ENCODE measurements around the gene UGT1A4.
"Not testable (repeated sequence)": the region's sequence is repeated elsewhere in the genome, so short reads cannot be mapped to it uniquely, and the experiment has no call there.

Gene UGT1A4

GRCh38 chr2:233700028-233700635 is 18.4 kb upstream of the UGT1A4 start:
- DNase-seq: peak; percentile 84

GRCh38 chr2:233700842-233701241 is 17.7 kb upstream of the UGT1A4 start:
- not testable (repeated sequence) for DNase-seq

GRCh38 chr2:233702238-233702637 is 16.3 kb upstream of the UGT1A4 start:
- no peak for DNase-seq

- DNase-seq: no peak
These were observed 12.5 kb upstream of the UGT1A4 start for GRCh38 chr2:233705911-233706506.

- no peak for DNase-seq
These were observed 11.8 kb upstream of the UGT1A4 start for GRCh38 chr2:233706720-233707119.

GRCh38 chr2:233707940-233708644 is 10.4 kb upstream of the UGT1A4 start:
- no peak for DNase-seq

- no peak for DNase-seq
These were observed 9.6 kb upstream of the UGT1A4 start for GRCh38 chr2:233708942-233709341.

GRCh38 chr2:233711312-233712008 is 7.1 kb upstream of the UGT1A4 start:
- no peak for DNase-seq

- DNase-seq: no peak
These were observed 5.8 kb upstream of the UGT1A4 start, which contains the start of gene UGT1A5 for GRCh38 chr2:233712611-233713261. Gene UGT1A5, plus strand, starts transcription at chr2:233712907. Its CDS starts 85 bp downstream, at chr2:233712992.

- DNase-seq: no peak
These were observed 5.3 kb upstream of the UGT1A4 start for GRCh38 chr2:233713262-233713615.

- no peak for DNase-seq
These were observed 4.4 kb upstream of the UGT1A4 start for GRCh38 chr2:233714121-233714520.

- no peak for DNase-seq
These were observed 10.3 kb downstream of the UGT1A4 start, which contains the start of gene UGT1A3 for GRCh38 chr2:233728723-233729301. Gene UGT1A3, plus strand, starts transcription at chr2:233729042. Its CDS starts 85 bp downstream, at chr2:233729127.

- not testable (repeated sequence) for DNase-seq
These were observed 18.5 kb downstream of the UGT1A4 start for GRCh38 chr2:233736868-233737653.

GRCh38 chr2:233740870-233741269 is 22.3 kb downstream of the UGT1A4 start:
- no peak for DNase-seq

- DNase-seq: no peak
These were observed 25.1 kb downstream of the UGT1A4 start for GRCh38 chr2:233743464-233744259.

GRCh38 chr2:233745073-233745755 is 26.7 kb downstream of the UGT1A4 start:
- DNase-seq: no peak

GRCh38 chr2:233745838-233746237 is 27.3 kb downstream of the UGT1A4 start:
- not testable (repeated sequence) for DNase-seq

- DNase-seq: no peak
These were observed 28.1 kb downstream of the UGT1A4 start for GRCh38 chr2:233746475-233747282.

GRCh38 chr2:233747283-233747544 is 28.7 kb downstream of the UGT1A4 start:
- DNase-seq: no peak

GRCh38 chr2:233750689-233751088 is 32.2 kb downstream of the UGT1A4 start:
- not testable (repeated sequence) for DNase-seq

Measured in GF-D8 (cell line).